HG03060 (cell line): ENCODE results near the gene DIAPH3.

ENCODE experiments used
- ATAC-seq: cut with Tn5 transposase; IDR thresholded peaks from one replicate; pipeline ENCODE4 v1.9.1; 2021; ENCODE audit warnings: low read depth, moderate number of reproducible peaks; ENCODE audit not compliant: unreplicated experiment

Gene DIAPH3

DNA sequence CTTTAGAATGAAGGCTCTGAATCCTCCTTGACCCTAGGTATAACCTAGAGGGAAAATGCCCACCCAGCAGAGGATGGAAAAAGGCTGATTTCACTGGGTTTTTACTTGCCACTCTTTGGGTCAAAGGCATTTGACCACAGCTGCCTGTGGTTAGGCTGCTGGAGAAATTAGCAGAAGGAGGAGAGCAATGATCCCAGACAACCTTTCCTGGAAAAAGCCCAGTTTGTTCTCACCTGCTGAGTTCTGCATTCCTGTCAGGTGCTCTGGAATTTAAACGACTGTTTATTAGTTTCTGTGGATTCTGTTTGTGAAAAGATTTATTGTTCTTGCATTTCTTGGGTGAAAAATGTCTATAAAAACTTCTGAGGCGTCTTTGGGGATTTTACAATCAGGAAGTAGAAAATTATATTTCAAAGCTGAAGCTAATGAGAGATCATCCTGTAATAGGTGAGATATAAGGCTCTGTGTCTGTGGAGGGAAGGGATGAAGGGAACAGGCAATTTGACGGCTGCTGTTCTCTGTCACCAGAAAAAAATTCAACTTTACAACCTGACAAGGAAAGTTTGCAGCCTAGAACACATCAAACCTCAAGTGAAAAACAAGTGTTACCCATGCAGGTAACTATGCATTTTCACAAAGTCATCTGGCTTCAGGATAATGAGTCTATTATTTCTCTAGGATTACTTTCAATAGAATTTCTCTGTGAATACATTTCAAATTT, 519.7 kb downstream of the DIAPH3 start:
- no peak for ATAC-seq

DNA sequence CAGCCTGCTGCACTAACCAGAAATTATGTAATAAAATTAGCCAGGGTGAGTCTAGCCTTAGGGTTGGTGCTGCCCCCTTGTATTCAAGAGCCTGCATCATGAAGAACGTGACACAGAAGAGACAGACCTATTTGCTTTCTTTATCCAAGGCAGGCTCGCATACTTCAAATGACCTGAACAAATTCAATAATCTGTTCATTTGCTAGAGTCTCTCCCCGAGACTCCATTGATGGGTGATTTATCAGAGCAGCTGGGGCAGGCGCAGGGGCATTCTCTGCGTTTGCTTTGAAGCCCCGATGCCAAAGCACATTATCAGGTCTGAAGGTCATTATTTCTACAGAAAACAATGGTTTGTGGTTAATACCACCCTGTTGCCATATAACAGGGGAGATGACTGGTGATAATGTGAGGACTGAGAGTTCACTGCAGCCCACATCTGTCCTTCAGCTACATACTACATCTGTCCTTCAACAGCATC, 520.3 kb downstream of the DIAPH3 start:
- ATAC-seq = no peak

DNA sequence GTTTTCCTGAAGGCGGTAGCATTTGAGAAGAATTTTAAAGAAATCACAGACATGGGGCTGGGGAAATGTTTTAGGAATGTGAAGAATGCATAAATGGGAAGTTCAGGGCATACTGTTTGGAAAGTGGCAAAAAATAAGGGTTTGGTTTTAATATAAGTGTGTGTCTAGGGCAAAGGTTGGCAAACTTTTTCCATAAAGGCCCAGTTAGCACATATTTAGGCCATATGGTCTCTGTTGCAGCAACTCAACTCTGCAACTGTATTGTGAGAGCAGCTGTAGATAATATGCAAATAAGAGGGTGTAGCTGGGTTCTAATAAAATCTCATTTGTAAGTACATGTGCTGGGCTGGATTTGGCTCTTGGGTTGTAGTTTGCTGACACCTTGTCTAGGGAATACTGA, 521.9 kb downstream of the DIAPH3 start:
- no peak for ATAC-seq

DNA sequence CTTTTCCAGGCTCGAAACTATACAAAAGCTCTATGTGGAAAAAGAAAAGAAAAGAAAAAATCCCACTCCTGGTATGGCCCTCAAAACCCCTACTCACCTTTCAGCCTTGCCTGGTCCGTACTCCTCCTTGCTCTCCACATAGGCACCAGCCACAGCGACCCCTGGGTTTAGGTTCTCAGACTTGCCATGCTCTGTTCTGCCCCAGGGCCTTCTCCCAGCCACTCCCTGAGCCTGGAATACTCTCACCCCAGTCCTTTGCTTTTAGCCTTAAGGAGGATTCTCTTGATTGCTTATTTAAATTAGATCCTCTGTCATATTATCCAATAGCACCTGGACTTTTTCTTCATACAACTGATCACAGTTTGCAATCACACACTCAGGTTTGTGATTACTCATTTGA, 522.5 kb downstream of the DIAPH3 start:
- ATAC-seq = no peak

DNA sequence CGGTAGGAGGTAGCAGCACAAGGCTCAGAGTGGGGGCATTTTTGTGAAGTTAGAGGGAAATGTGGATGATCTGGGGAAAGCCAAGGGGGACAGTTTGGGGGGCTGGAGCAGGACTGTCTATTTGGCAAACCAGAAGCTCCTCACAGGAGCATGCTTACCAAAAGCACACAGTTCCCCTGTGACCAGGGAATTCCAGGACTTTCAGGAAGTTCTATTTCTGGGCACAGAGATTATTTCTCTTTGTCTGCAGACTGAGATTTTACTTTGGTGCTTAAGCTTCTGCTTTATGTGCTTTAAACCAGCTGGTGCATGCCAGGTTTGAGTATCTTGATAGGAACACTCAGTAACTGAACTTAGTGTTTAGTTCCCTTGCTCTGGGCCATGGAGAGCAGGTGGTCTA, 525.3 kb downstream of the DIAPH3 start:
- ATAC-seq = no peak

DNA sequence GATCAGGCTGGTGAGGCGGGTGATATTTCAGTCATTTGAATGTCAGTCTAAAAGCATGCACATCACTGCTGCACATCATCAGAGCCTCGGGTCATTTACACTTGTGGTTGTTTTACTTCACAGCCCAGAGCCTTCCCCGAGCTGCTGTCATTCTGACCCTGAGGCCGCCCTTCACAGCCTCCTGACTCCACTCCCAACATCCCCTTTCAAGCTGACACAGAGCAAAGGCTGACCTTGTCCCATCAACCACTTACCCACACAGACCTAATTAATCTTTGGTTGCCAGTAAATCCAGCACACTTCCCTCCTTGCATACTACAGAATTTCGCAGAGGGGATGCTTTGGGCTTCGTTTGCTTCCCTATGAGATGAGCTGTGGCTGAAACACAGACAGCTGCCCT, 528.1 kb downstream of the DIAPH3 start:
- ATAC-seq = no peak

DNA sequence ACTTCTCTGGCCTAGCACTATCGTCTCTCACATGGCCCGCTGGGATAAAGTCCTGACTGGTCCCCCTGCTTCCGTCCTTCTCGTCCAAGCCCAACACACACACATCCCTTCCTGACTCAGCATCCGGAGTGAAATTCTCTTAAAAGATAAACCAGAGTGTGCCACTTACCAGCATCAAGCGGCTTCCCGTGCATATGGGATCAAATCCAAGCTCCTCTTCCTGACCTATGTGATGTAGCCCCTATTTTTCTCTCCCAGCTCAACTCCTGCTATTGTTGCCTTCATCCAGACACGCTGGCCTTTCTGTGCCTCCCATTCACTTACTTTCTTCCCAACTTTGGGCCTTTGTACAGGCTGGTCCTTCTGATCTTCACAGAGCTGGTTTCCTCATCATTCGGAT, 530.4 kb downstream of the DIAPH3 start:
- no peak for ATAC-seq

DNA sequence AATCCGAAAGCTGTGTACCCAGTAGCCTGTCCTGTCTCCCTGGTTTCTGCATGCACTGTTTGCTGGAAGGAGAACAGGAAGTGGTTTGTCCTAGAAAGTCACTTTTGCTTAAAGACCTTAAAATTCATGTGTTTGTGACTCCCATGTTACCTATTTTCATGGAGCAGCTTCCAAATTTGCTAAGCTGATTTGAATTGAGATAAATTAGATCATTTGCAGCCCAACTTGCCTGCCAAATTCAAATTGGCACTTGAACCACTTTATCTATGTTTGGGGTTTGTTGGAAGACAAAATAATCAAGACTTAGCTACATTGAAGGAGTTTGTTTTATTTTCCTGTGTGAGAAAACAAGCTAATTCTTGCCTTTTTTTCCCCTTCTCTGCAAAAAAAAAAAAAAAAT, 532.5 kb downstream of the DIAPH3 start:
- ATAC-seq = no peak

DNA sequence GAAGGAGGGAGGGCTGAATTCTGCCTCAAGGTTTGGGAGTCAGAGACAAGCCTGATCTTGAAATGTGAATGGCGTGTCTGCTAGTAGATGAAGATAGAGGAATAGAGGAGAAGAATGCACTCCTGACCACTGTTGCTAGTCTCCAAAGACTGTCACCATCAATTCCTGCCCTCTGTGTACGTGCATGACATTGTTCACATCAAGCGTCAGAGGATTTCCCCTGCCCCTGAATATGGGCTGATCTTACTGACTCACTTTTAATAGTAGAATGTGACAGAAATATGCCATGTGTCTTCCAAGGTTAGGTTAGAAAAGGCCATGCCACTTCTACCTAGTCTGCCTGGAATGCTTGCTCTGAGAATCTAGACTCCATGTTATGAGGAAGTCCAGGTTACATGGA, 538.6 kb downstream of the DIAPH3 start:
- ATAC-seq = no peak

DNA sequence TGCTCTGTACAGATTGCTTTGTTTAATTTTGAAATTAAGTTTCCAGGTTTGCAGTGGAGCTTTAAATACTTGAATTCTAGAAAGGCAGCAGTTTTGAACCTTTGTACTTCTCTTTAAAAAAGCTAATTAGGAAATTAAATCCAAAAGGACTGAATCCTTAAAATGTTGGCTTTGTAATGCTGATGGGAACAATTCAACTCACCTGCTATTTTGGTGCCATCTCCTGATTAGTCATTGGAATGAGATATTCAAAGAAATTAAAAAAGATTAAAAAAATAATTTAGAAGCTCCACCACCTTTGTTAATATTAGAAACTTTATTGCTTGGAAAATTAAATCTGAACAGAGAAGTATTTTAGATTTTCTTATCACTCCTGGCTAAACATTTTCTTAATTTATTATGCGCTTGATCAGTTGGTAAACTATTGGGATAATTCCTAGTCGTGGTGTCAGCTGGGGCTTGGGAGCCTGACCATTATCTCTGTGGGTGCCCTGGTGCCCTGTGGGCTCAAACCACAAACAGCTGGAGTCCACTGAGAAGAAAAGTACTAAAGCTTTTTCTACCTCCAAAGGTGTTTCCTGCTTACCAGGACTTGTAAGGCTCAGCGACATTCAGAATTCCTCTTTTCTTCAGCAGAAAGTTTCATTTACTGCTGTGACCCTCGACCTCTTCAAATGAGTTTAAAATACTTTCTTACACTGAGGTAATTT, 540.4 kb downstream of the DIAPH3 start:
- ATAC-seq = no peak

DNA sequence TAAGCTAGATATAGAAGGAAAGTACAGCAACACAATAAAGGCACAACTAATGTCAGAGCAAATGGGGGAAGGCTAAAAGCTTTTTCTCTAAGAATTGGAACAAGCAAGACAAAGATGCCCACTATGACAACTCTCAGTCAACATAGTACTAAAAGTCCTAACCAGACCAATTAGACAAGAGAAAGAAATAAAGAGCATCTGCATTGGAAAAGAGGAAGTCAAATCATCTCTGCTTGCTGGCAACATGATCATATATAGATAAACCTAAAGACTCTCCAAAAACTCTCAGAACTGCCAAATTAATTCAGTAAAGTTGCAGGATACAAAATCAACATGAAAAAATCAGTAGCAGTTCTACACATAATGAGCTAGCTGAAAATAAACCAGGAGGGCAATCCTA, 542.0 kb downstream of the DIAPH3 start:
- ATAC-seq = no peak
